Astrocyte (in vitro differentiated cells and primary cell): ENCODE measurements around the gene RPP25.

ENCODE experiments used
- CTCF ChIP-seq: IDR thresholded peaks from 2 replicates; pipeline ENCODE4 v1.5.1; 2011; ENCODE audit warnings: low read depth, mild to moderate bottlenecking, inconsistent platforms, low read length, moderate library complexity; ENCODE audit not compliant: insufficient read depth
- EZH2 ChIP-seq: IDR thresholded peaks from 2 replicates; pipeline ENCODE4 v1.6.1; 2012; ENCODE audit warnings: mild to moderate bottlenecking, low read length, inconsistent platforms; ENCODE audit not compliant: insufficient read depth

DNA sequence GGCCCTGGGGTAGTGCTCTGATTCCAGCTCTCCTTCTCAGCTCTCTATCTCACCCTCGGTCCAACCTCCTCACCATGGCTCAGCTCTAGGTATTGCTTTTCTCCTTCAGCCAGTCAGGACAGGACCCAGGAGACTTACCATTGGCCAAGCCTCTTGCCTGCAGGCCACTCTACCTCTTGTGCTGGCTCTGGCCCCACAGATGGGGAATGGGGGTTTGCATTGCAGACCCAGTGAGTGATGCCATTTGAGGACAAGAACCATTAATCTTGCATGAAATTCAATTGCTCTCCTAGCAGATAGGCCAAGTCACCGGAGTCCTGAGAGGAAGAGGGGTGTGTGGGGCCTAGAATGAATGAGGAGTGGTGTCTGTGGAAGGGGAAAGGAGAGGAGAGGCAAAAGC, 6.1 kb upstream of the RPP25 start:
- TF ChIP-seq EZH2 (no peak), CTCF (no peak)
